ENCODE measurements around the gene SNAPC2. TPM values are rescaled to one million over a fixed set of nuclear protein-coding genes. Genes with fewer than 3 reads are reported as not detected.
"Not testable (repeated sequence)": the region's sequence is repeated elsewhere in the genome, so short reads cannot be mapped to it uniquely, and the experiment has no call there.

Gene SNAPC2
- total RNA-seq, 1 donor from 2014 or later = 30.5 TPM

GRCh38 chr19:7885818-7886217, 34.3 kb upstream of the SNAPC2 start:
- H3K27ac ChIP-seq = no peak overlapping the region
- no peak for TF ChIP-seq CTCF (IDR thresholded peaks at IDR 0.05)
- no peaks in the 10 kb centered on the region for H3K36me3 ChIP-seq
- peaks cover 3% of the 10 kb centered on the region for H3K27me3 ChIP-seq
- intact Hi-C loops (cut with DNase I) = no loop called here
- no peaks in the 10 kb centered on the region for H3K4me1 ChIP-seq
- DNase-seq (ENCODE audit: low spot score in 2 of 2) = no peak
- H3K9me3 ChIP-seq = no peaks in the 10 kb centered on the region
- H3K4me3 ChIP-seq = no peak overlapping the region

GRCh38 chr19:7887408-7888144, 32.6 kb upstream of the SNAPC2 start:
- Histone ChIP-seq H3K27ac (no peak overlapping the region), H3K9me3 (no peaks in the 10 kb centered on the region), H3K27me3 (peaks cover 3% of the 10 kb centered on the region), H3K4me1 (no peaks in the 10 kb centered on the region), H3K4me3 (no peak overlapping the region), H3K36me3 (no peaks in the 10 kb centered on the region)
- TF ChIP-seq CTCF (IDR thresholded peaks at IDR 0.05) = no peak
- no peak for DNase-seq (ENCODE audit: low spot score in 2 of 2)
- intact Hi-C loops (cut with DNase I) = no loop called here

GRCh38 chr19:7888145-7888825, 31.9 kb upstream of the SNAPC2 start, which contains the start of gene LRRC8E:
TSS of gene LRRC8E (plus strand) at chr19:7888510. CDS start at chr19:7895604, 7,094 bp downstream.
- DNase-seq (ENCODE audit: low spot score in 2 of 2) = no peak
- Histone ChIP-seq H3K9me3 (no peaks in the 10 kb centered on the region), H3K4me3 (peak within 1 kb of the TSS; percentile 16 to 40), H3K36me3 (no peaks in the 10 kb centered on the region), H3K27me3 (peaks cover 3% of the 10 kb centered on the region), H3K4me1 (no peaks in the 10 kb centered on the region), H3K27ac (no peak within 1 kb of the TSS)
- intact Hi-C loops (cut with DNase I) = no loop called here
- no peak for TF ChIP-seq CTCF (IDR thresholded peaks at IDR 0.05)

GRCh38 chr19:7888826-7889217, 31.3 kb upstream of the SNAPC2 start:
- TF ChIP-seq CTCF (IDR thresholded peaks at IDR 0.05) = no peak
- Histone ChIP-seq H3K4me3 (peak overlapping the region; percentile 16 to 40), H3K9me3 (no peaks in the 10 kb centered on the region), H3K4me1 (no peaks in the 10 kb centered on the region), H3K27me3 (peaks cover 3% of the 10 kb centered on the region), H3K36me3 (no peaks in the 10 kb centered on the region), H3K27ac (no peak overlapping the region)
- intact Hi-C loops (cut with DNase I) = no loop called here
- DNase-seq (ENCODE audit: low spot score in 2 of 2) = no peak

- H3K4me3 ChIP-seq; DNase-seq (ENCODE audit: low spot score in 2 of 2); H3K27ac ChIP-seq; H3K27me3 ChIP-seq; H3K4me1 ChIP-seq; H3K36me3 ChIP-seq; H3K9me3 ChIP-seq; intact Hi-C loops (cut with DNase I): not testable (repeated sequence)
These were observed 26.6 kb upstream of the SNAPC2 start for GRCh38 chr19:7893362-7894101.
